H1 (cell line): ENCODE results near the gene WDR1.

ENCODE experiments used
- CHD2 ChIP-seq: IDR thresholded peaks from 2 replicates; pipeline ENCODE4 v1.6.1; 2012; ENCODE audit warnings: low read length, improper control_type of control experiment
- EZH2 ChIP-seq: fragments of 200-600 bp; sonication (generic); IDR thresholded peaks from 2 replicates; pipeline ENCODE4 v1.7.1; 2012; ENCODE audit warnings: low read depth, mild to moderate bottlenecking, moderate library complexity, low read length, inconsistent platforms; ENCODE audit not compliant: severe bottlenecking
- HDAC6 ChIP-seq: IDR thresholded peaks from one replicate; pipeline ENCODE4 v1.7.1; 2012; ENCODE audit warnings: low read depth, mild to moderate bottlenecking, inconsistent platforms, low read length, moderate library complexity
- JUN ChIP-seq: IDR thresholded peaks from 2 replicates; pipeline ENCODE4 v1.6.1; 2011; ENCODE audit warnings: low read depth, mild to moderate bottlenecking, improper control_type of control experiment, low read length
- SAP30 ChIP-seq: fragments of 300-600 bp; sonication (generic); IDR thresholded peaks from 2 replicates; pipeline ENCODE4 v1.7.1; 2012; ENCODE audit warnings: low read length, moderate library complexity, mild to moderate bottlenecking, inconsistent platforms; ENCODE audit not compliant: insufficient read depth, insufficient replicate concordance
- SUZ12 ChIP-seq: fragments of 200-600 bp; sonication (generic); IDR thresholded peaks from 2 replicates; pipeline ENCODE4 v1.6.1; 2012; ENCODE audit warnings: mild to moderate bottlenecking, inconsistent platforms, low read length, moderate library complexity, mixed read lengths
- TF ChIP-seq, protein P1 (sequence below), 3 experiments: IDR thresholded peaks; 1 replicate in 2 of 3; 2 replicates in 1 of 3; pipeline versions ENCODE4 v1.5.1 to v1.6.1; 2011; ENCODE audit warnings: low read length in 3 of 3, mild to moderate bottlenecking in 3 of 3, inconsistent platforms in 2 of 3, low read depth in 1 of 3, moderate library complexity in 1 of 3; ENCODE audit not compliant: insufficient read depth in 1 of 3; ENCODE audit errors: control extremely low read depth in 1 of 3

DNA sequence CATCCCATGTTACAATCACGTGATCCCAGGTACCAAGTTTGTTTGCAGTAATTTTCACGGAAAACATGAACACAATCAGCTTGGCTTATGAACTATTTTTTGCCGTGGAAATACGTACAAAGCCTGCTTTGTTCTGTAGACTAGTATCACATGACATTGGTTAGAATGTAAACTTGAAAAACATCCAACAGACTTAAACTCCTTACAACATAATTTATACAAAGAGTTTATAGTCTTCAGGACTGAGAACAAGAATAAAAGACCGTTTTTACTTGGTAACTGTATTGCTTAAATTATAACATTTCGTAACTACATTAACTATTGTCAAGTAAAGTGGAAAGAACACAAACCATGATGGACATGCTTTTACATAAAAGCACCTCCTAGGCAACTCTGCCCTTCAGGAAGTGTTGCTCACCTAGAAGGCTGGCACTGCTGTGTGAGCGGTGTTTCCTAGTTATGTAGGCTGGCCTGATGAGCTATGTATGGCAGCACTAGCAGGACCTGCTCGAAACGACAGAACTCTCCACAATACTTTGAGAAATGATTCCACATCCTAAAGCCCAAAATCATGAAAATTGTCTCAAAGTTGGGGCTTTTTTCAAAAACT is 41.8 kb upstream of the WDR1 start:
- no peak for TF ChIP-seq SAP30
- TF ChIP-seq SUZ12 = no peak
- TF ChIP-seq, protein P1, sequence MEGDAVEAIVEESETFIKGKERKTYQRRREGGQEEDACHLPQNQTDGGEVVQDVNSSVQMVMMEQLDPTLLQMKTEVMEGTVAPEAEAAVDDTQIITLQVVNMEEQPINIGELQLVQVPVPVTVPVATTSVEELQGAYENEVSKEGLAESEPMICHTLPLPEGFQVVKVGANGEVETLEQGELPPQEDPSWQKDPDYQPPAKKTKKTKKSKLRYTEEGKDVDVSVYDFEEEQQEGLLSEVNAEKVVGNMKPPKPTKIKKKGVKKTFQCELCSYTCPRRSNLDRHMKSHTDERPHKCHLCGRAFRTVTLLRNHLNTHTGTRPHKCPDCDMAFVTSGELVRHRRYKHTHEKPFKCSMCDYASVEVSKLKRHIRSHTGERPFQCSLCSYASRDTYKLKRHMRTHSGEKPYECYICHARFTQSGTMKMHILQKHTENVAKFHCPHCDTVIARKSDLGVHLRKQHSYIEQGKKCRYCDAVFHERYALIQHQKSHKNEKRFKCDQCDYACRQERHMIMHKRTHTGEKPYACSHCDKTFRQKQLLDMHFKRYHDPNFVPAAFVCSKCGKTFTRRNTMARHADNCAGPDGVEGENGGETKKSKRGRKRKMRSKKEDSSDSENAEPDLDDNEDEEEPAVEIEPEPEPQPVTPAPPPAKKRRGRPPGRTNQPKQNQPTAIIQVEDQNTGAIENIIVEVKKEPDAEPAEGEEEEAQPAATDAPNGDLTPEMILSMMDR (IDR thresholded peaks at IDR 0.05; ENCODE audit: control extremely low read depth in 1 of 3, insufficient read depth in 1 of 3, low read depth in 1 of 3, low read length in 3 of 3) = no peak
- no peak for TF ChIP-seq EZH2
- TF ChIP-seq HDAC6 = no peak
- no peak for TF ChIP-seq CHD2
- no peak for TF ChIP-seq JUN
